BLaER1 treated with 17β-estradiol and CSF1 and Interleukin-3, amounts not matched to agents 10 nM and 100 nM (cell line): Measurements from ENCODE around the gene PUS10.
"Not testable (repeated sequence)": the region's sequence is repeated elsewhere in the genome, so short reads cannot be mapped to it uniquely, and the experiment has no call there.

ENCODE experiments used
- H3K27ac ChIP-seq, 11 experiments: shearing (Covaris generic); formaldehyde crosslinking; 2 replicates each; pipeline ENCODE4 v1.8.1; 2022
- H3K27me3 ChIP-seq, 11 experiments: shearing (Covaris generic); formaldehyde crosslinking; 2 replicates each; pipeline ENCODE4 v1.8.1; 2022
- H3K36me3 ChIP-seq, 11 experiments: shearing (Covaris generic); formaldehyde crosslinking; 2 replicates each; pipeline ENCODE4 v1.8.1; 2022
- H3K4me1 ChIP-seq, 10 experiments: shearing (Covaris generic); formaldehyde crosslinking; 2 replicates each; pipeline ENCODE4 v1.8.1; 2022
- H3K4me2 ChIP-seq, 11 experiments: shearing (Covaris generic); formaldehyde crosslinking; 2 replicates each; pipeline ENCODE4 v1.8.1; 2022
- H3K4me3 ChIP-seq, 10 experiments: shearing (Covaris generic); formaldehyde crosslinking; 2 replicates each; pipeline ENCODE4 v1.8.1; 2022
- H3K9ac ChIP-seq, 11 experiments: shearing (Covaris generic); formaldehyde crosslinking; 2 replicates each; pipeline ENCODE4 v1.8.1; 2022
- H3K9me3 ChIP-seq, 11 experiments: shearing (Covaris generic); formaldehyde crosslinking; replicated peaks in 1 of 11; 2 replicates each; pipeline ENCODE4 v1.8.1; 2022
- H4K20me1 ChIP-seq, 11 experiments: shearing (Covaris generic); formaldehyde crosslinking; 2 replicates each; pipeline ENCODE4 v1.8.1; 2022
- Cebpa-rat ChIP-seq, 11 experiments: shearing (Covaris generic); IDR thresholded peaks; 2 replicates each; pipeline ENCODE4 v1.8.1; 2022

The PUS10 gene

GRCh38 chr2:61017003-61017555, 976 bp downstream of the PUS10 start:
- TF ChIP-seq Cebpa-rat (IDR thresholded peaks at IDR 0.05), result no peak
- Histone ChIP-seq H3K27me3 (no peaks in the 10 kb centered on the region), H3K9ac (peak overlapping the region; percentile 78 to 94 (median 89))

GRCh38 chr2:61016392-61017002, 1.6 kb downstream of the PUS10 start:
- Histone ChIP-seq H3K4me1 (peaks cover 19 to 69% (median 30%) of the 10 kb centered on the region in 10 experiments), H3K27me3 (no peaks in the 10 kb centered on the region), H3K4me2 (peak overlapping the region; percentile 81 to 94 (median 85)), H3K4me3 (peak overlapping the region; percentile 80 to 97 (median 88)), H4K20me1 (peaks cover 0 to 23% (median 5%) of the 10 kb centered on the region in 11 experiments; a peak in 9 of 22 replicates), H3K27ac (peak overlapping the region; percentile 76 to 95 (median 88)), H3K9ac (peak overlapping the region; percentile 78 to 94 (median 89)), H3K9me3 (peaks cover 0 to 9% (median 7%) of the 10 kb centered on the region in 11 experiments; a peak in 17 of 22 replicates), H3K36me3 (peaks cover 10 to 18% (median 12%) of the 10 kb centered on the region in 11 experiments)
- no peak for TF ChIP-seq Cebpa-rat (IDR thresholded peaks at IDR 0.05)

More at GRCh38 chr2:61017003-61017555, 976 bp downstream of the PUS10 start:
- Histone ChIP-seq H3K4me2 (peak overlapping the region; percentile 81 to 94 (median 85)), H4K20me1 (peaks cover 0 to 26% (median 5%) of the 10 kb centered on the region in 11 experiments; a peak in 10 of 22 replicates), H3K4me1 (peaks cover 18 to 63% (median 29%) of the 10 kb centered on the region in 10 experiments), H3K9me3 (peaks cover 0 to 15% (median 12%) of the 10 kb centered on the region in 11 experiments; a peak in 17 of 22 replicates), H3K36me3 (peaks cover 15 to 23% (median 18%) of the 10 kb centered on the region in 11 experiments), H3K27ac (peak overlapping the region; percentile 76 to 95 (median 88)), H3K4me3 (peak overlapping the region; percentile 80 to 97 (median 88))

GRCh38 chr2:61015976-61016375, 2.1 kb downstream of the PUS10 start:
- Histone ChIP-seq H3K4me3 (peak overlapping the region in 9 of 10 experiments; percentile 80 to 95 (median 87); a peak in 15 of 20 replicates), H3K27ac (peak overlapping the region in 1 of 11 experiments; percentile 76; a peak in 1 of 22 replicates), H3K36me3 (peaks cover 4 to 12% (median 7%) of the 10 kb centered on the region in 11 experiments), H3K4me1 (peaks cover 19 to 73% (median 30%) of the 10 kb centered on the region in 10 experiments), H3K9ac (peak overlapping the region in 9 of 11 experiments; percentile 78 to 94 (median 87); a peak in 13 of 22 replicates), H3K4me2 (peak overlapping the region; percentile 81 to 94 (median 85)), H3K27me3 (no peaks in the 10 kb centered on the region), H4K20me1 (peaks cover 0 to 18% (median 4%) of the 10 kb centered on the region in 11 experiments; a peak in 7 of 22 replicates), H3K9me3 (peaks cover 0 to 4% (median 1%) of the 10 kb centered on the region in 11 experiments; a peak in 16 of 22 replicates)
- TF ChIP-seq Cebpa-rat (IDR thresholded peaks at IDR 0.05), result no peak

DNA sequence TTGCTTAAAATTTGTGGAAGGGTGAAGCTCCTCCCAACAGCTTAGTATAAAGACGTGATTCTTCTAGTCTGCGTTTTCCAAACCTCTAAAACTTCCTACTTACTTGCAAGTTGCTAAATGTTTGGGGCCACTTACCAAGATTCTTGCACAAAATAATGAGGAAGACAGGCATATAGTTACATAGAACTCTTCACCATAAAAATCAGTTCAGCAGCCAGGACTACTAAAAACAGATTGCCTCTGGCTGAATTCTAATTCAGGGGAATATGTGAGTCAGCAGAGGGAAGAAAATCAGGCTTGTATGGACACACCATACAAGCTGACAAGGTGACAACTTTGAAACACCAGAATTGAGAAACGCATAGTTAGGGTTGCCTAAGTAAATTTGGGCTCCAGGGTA, 3.3 kb downstream of the PUS10 start:
- Histone ChIP-seq H3K9ac (no peak overlapping the region), H3K27ac (no peak overlapping the region), H3K4me1 (peaks cover 19 to 67% (median 27%) of the 10 kb centered on the region in 10 experiments), H3K27me3 (no peaks in the 10 kb centered on the region), H4K20me1 (peaks cover 0 to 9% (median 0%) of the 10 kb centered on the region in 11 experiments; a peak in 3 of 22 replicates), H3K9me3 (no peaks in the 10 kb centered on the region), H3K4me2 (peak overlapping the region in 2 of 11 experiments; percentile 23 to 85; a peak in 2 of 22 replicates), H3K4me3 (no peak overlapping the region), H3K36me3 (peaks cover 0 to 8% (median 2%) of the 10 kb centered on the region in 11 experiments; a peak in 3 of 22 replicates)
- TF ChIP-seq Cebpa-rat (IDR thresholded peaks at IDR 0.05), result no peak

GRCh38 chr2:61013382-61013781, 4.7 kb downstream of the PUS10 start:
- Histone ChIP-seq H3K9ac (no peak overlapping the region), H3K27ac (peak overlapping the region in 1 of 11 experiments; percentile 43; a peak in 1 of 22 replicates), H4K20me1 (peaks cover 0 to under 1% (median 0%) of the 10 kb centered on the region in 11 experiments; a peak in 1 of 22 replicates), H3K9me3 (no peaks in the 10 kb centered on the region), H3K4me2 (peak overlapping the region in 3 of 11 experiments; percentile 47 to 68 (median 62); a peak in 5 of 22 replicates), H3K27me3 (no peaks in the 10 kb centered on the region), H3K4me1 (peaks cover 13 to 54% (median 17%) of the 10 kb centered on the region in 10 experiments), H3K4me3 (no peak overlapping the region), H3K36me3 (peaks cover 0 to 11% (median 5%) of the 10 kb centered on the region in 11 experiments; a peak in 10 of 22 replicates)
- no peak for TF ChIP-seq Cebpa-rat (IDR thresholded peaks at IDR 0.05)

DNA sequence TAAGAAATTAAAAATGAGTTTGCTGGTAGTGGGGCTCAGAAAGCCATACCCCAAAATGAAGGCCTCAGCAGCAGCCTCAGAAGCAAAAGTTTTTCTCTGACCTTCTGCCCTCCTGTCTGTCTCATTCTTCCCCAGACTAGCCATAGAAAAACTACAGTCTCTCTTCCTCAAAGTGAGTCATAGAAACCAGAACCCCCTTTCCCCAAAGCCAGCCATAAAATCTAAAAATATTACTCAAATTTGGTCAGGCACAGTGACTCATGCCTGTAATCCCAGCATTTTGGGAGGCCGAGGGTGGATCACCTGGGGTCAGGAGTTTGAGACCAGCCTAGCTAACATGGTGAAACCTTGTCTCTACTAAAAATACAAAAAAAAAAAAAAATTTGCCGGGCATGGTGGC, 5.8 kb downstream of the PUS10 start:
- H3K9me3 ChIP-seq, H4K20me1 ChIP-seq, H3K27me3 ChIP-seq, H3K4me3 ChIP-seq: not testable (repeated sequence)
- Histone ChIP-seq H3K4me2 (peak overlapping the region in 7 of 11 experiments; percentile 13 to 72 (median 50); a peak in 13 of 22 replicates), H3K4me1 (peaks cover 13 to 54% (median 17%) of the 10 kb centered on the region in 10 experiments), H3K9ac (peak overlapping the region in 6 of 11 experiments; percentile 12 to 54 (median 46); a peak in 8 of 22 replicates), H3K36me3 (peaks cover 0 to 22% (median 12%) of the 10 kb centered on the region in 11 experiments; a peak in 11 of 22 replicates), H3K27ac (peak overlapping the region in 5 of 11 experiments; percentile 0 to 61 (median 43); a peak in 8 of 22 replicates)

- no peaks in the 10 kb centered on the region for H4K20me1 ChIP-seq
- H3K27ac ChIP-seq, result peak overlapping the region in 4 of 11 experiments; percentile 16 to 61 (median 48); a peak in 7 of 22 replicates
- H3K4me3 ChIP-seq, result no peak overlapping the region
- peaks cover 0 to 24% (median 12%) of the 10 kb centered on the region in 11 experiments; a peak in 11 of 22 replicates for H3K36me3 ChIP-seq
- H3K9me3 ChIP-seq, result no peaks in the 10 kb centered on the region
- peak overlapping the region in 2 of 11 experiments; percentile 51 to 54; a peak in 2 of 22 replicates for H3K9ac ChIP-seq
- no peak for TF ChIP-seq Cebpa-rat (IDR thresholded peaks at IDR 0.05)
- H3K27me3 ChIP-seq, result no peaks in the 10 kb centered on the region
- peak overlapping the region in 4 of 11 experiments; percentile 49 to 72 (median 56); a peak in 7 of 22 replicates for H3K4me2 ChIP-seq
- H3K4me1 ChIP-seq, result peaks cover 13 to 54% (median 17%) of the 10 kb centered on the region in 10 experiments
Observed at GRCh38 chr2:61011678-61012077, 6.4 kb downstream of the PUS10 start.

- Histone ChIP-seq H3K4me1 (peaks cover 0 to 37% (median 6%) of the 10 kb centered on the region in 10 experiments; a peak in 11 of 20 replicates), H3K4me3 (no peak overlapping the region), H3K27ac (no peak overlapping the region), H3K36me3 (peaks cover 0 to 24% (median 12%) of the 10 kb centered on the region in 11 experiments; a peak in 11 of 22 replicates), H3K9ac (no peak overlapping the region), H3K27me3 (no peaks in the 10 kb centered on the region), H3K9me3 (no peaks in the 10 kb centered on the region), H4K20me1 (no peaks in the 10 kb centered on the region), H3K4me2 (no peak overlapping the region)
- TF ChIP-seq Cebpa-rat (IDR thresholded peaks at IDR 0.05), result no peak
Observed at GRCh38 chr2:61009355-61009754, 8.7 kb downstream of the PUS10 start.
